NCI-H2029 treated with DMSO at 0.1 percent for 48 hours (cell line): ENCODE measurements around the gene KLHDC7B.
"Not testable (repeated sequence)": the region's sequence is repeated elsewhere in the genome, so short reads cannot be mapped to it uniquely, and the experiment has no call there.

Source experiments
- DNase-seq: peaks from one replicate; lab custom pipeline; 2025; lab: John Stamatoyannopoulos, UW

Gene KLHDC7B

GRCh38 chr22:50529897-50530579, 15.7 kb upstream of the KLHDC7B start, which contains the start of gene TYMP:
TYMP (minus strand) TSS chr22:50530012; CDS start chr22:50529709, 303 bp downstream.
- DNase-seq: no peak

DNA sequence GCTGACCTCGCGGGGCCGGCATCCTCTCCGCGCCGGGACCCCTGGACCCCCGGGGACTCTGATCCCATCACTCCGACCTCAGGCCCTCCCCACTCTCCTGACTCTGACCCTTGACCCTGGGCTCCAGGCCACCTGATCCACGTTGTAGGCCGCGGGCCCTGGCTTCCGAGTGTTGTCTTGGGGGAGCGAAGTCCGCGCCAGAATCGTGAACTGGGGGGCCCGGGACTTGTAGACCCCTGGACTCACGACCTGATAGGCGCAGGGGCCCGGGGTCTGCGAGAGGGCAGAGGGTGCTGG, 15.2 kb upstream of the KLHDC7B start:
- DNase-seq: no peak

GRCh38 chr22:50530877-50531545, 14.7 kb upstream of the KLHDC7B start:
- no peak for DNase-seq

GRCh38 chr22:50531546-50531961, 14.1 kb upstream of the KLHDC7B start:
- DNase-seq: no peak

DNA sequence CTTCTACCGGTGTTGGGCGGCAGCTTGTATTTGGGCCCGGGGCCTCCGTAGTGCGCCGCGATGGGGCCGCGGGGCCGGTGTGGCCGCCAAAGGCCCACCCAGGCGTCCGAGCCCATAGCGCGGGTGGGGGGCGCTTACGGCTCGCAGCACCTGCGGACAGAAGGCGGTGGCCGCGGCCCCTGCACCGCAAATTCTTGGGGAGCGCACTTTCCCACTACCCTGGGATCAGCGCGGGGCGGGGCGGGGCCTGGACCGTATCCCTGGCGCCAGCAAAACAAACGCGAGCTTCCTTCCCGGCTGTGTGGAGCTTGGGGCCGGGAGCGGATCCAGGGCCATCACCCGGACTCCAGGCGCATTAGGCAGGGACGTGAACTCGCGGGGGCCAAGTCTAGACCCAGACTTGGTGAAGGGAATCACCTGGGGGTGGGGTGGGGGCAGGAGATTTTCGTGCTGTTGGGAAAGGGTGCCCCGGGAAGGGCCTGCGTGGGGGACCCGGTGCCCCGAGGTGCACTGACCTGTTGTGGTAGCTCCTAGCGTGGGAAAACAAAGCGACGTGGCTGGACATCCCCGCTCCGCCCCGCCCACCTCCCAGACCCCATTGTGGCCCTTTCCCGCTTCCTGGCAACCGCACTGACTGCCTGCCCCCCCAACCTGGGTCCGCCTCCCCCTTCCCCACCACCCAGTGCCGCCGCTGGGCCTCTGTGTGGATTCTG, 13.6 kb upstream of the KLHDC7B start:
- DNase-seq: no peak

GRCh38 chr22:50532824-50533796, 12.6 kb upstream of the KLHDC7B start:
- DNase-seq: no peak

DNA sequence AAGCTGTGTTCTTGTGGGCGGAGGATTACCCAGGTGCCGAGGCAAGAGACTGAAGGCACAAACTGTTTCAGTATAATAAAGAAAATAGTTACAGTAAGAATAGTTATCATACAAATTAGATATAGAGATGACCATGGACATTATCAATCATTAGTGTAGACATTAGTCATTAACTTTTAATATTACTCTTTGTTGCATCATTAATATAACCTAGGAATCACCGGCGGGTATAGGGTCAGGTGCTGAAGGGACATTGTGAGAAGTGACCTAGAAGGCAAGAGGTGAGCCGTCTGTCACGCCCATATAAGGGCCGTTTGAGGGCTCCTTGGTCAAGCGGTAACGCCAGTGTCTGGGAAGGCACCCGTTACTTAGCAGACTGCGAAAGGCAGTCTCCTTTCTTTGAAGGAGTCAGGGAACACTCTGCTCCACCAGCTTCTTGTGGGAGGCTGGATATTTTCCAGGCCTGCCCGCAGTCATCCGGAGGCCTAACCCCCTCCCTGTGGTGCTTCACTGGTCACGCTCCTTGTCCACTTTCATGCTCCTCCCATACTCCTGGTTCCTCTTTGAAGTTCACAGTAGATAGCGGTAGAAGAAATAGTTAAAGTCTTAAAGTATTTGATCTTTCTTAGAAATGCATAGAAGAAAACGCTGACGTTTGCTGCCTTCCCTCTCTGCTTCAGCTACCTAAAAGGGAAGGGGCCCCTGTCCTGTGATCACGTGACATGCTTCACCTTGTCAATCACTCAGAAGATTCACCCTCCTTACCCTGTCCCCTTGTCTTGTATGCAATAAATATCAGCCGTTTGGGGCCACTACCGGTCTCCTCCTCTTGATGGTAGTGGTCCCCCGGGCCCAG, 11.6 kb upstream of the KLHDC7B start:
- DNase-seq: not testable (repeated sequence)

DNA sequence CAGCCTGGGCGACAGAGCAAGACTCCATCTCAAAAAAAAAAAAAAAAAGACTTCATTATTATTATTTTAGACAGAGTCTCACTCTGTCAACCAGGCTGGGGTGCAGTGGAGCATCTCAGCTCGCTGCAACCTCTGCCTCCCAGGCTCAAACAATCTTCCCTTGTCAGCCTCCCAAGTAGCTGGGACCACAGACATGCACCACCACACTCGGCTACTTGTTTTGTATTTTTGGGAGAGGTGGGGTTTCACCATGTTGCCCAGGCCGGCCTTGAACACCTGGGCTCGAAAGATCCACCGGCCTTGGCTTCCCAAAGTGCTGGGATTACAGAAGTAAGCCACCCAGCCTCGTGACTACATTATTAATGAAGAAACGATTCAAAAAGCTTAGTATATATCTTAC, 10.6 kb upstream of the KLHDC7B start:
- DNase-seq: no peak

- DNase-seq: no peak
Measured at GRCh38 chr22:50536226-50536625, 9.5 kb upstream of the KLHDC7B start.

DNA sequence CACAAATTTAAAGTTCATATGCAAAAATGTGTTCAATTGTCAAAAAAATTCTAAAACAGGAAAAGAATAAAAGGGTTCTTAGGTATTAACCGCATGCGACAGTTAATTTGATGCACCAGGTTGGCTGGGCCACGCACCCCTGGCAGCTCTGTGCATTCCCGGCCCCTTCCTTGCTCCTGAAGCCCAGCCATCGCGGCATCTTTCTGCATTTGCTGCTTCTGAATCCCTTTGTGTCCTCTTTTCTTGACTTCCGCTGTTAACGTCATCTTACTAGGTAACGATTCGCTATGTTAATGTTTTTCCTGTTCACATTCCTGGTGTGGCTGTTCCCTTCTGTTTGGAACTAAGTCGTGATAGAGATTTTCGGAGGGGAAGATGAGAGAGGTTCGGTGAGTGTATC, 7.9 kb upstream of the KLHDC7B start:
- DNase-seq: no peak

DNA sequence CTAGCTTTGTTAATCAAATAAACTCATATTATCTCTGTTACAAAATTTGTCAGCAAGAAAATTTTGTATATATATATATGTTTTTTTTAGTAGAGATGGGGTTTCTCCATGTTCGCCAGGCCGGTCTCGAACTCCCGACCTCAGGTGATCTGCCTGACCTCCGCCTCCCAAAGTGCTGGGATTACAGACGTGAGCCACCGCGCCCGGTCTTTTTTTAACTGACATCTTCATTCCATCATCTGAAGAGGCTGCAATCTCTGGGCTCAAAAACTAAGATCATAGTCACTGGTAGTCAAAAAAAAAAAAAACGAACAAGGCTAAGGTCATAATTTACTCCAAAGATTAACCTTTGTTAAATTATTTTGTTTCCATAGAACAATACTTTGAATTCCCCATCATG, 5.3 kb upstream of the KLHDC7B start:
- DNase-seq: no peak

DNA sequence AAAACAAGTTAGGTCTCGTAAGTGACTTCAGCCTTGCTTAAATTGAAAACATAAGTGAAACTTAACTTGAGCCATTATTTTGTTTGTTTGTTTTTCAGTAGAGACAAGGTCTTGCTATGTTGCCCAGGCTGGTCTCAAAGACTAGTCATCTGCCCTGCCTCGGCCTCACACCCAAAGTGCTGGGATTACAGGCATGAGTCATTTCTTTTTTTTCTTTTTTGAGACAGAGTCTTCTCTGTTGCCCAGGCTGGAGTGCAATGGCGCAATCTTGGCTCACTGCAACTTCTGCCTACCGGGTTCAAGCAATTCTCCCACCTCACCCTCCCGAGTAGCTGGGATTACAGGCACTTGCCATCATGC, 4.1 kb upstream of the KLHDC7B start:
- not testable (repeated sequence) for DNase-seq

GRCh38 chr22:50542416-50542927, 3.2 kb upstream of the KLHDC7B start:
- DNase-seq: no peak

DNA sequence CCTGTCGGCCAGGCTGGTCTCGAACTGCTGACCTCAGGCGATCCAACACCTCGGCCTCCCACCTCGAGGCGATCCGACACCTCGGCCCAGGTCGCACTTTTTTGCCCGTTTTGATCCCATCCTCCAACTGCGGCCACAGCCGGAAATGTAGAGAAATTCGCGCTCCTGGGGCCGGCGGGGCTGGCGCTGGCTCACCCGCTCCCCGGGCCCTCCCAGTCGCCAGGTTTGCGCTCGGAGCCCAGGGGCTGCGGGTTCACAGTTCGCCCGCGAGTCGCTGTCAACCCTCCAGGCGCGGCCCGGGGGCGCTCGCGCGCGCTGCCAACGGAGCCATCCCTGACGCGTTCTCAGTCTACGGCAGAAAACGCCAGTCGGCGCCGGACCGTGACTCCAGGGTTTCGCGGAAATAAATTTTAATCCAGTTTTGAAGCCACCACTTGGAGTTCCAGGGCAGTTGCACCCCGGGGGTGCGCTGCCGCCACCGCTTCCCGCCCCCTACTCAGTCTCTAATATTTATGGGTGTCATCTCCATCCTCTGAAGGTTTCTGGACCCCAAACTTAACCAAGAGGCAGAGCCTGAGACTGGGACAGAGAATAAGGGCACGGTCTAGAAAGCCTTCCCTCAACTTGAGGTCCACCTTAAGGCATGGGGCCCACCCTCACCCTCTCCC, 1.5 kb upstream of the KLHDC7B start:
- DNase-seq: no peak

DNA sequence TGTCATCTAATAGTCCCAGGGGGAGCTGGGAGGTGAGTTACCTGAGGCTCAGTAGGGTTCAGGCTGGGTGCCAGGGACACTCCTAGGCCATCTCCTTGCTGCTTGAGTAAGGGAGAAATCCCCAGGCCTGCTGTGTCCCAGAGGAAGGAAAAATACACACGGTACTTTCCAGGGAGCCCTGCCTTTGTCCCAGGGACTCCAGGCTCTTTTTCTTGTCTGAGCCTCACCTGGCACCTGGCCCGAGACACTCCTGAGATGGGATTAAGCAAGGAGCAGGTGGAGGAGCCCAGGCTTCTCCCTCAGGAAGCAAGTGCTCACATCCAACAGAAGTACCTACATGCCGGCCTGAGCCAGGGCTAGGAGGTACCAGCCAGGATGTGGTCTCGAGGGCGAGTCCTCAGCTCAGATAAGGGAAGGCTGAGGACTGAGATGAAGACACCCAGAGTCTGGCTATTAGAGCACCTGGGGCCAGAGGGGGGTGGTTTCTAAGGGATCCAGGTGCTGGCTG, 899 bp upstream of the KLHDC7B start:
- DNase-seq: no peak

DNA sequence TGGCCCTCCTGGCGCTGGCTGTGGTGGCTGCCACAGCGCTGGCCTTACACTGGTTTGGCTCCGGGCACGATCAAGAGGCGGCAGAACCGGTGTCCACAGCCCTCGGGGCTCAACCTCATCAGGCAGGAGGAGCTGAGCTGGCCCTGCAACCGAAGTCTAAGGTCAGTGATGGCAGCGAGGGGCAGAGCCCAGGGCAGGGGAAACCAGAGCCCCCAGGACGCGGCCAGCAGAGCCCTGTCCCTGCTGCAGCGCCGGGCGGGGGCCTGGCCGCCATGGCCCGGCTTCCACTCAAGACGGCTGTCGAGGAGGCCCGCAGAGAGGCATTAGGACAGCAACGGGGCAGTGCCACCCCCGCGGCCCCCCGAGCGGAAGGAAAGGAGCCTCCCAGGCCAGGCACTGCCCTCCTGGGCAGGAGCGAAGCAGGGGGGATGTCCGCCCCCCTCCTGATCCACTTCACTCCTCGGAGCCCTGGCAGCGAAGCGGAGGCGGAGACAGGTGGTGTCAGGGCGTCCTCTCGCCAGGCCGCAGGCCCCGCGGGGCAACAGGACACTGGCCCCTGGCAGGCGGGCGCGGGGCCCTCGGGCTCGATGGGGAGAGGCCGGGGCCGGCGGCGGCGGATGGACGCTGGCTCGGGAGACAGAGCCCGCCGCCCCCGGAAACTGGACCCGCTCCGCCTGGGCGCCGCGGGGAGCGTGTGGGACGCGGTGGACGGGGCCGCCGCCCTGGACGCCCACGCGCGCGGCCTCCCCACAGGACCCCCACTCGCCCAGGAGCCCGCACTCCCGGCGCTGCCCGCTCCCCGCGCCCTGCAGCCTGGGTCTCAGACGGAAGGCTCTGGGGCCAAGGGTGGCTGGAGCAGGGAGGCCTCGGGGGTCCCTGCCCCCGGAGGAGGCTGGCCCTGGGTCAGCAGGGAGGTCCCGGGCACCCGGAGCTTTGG, 895 bp downstream of the KLHDC7B start:
- no peak for DNase-seq

- no peak for DNase-seq
Measured at GRCh38 chr22:50547263-50547985, 1.7 kb downstream of the KLHDC7B start.
